ENCODE results near the gene ZNF77. TPM values are rescaled to one million over a fixed set of nuclear protein-coding genes. Genes with fewer than 3 reads are reported as not detected.

ZNF77 gene
- total RNA-seq, 1 donor from 2014 or later, result 5.8 TPM

GRCh38 chr19:2982561-2982960 is 37.8 kb upstream of the ZNF77 start:
- no peak overlapping the region for H3K4me3 Mint-ChIP-seq
- no peak overlapping the region for H3K27ac Mint-ChIP-seq
- no peaks in the 10 kb centered on the region for H3K9me3 Mint-ChIP-seq
- peaks cover 29% of the 10 kb centered on the region for H3K4me1 Mint-ChIP-seq (ENCODE audit: unreplicated experiment)
- peaks cover 10% of the 10 kb centered on the region for H3K27me3 Mint-ChIP-seq
- TF ChIP-seq CTCF (conservative IDR thresholded peaks at IDR 0.05), result no peak
- DNase-seq (ENCODE audit: extremely low spot score, unreplicated experiment), result no peak
- no peaks in the 10 kb centered on the region for H3K36me3 Mint-ChIP-seq

GRCh38 chr19:2981898-2982297 is 37.1 kb upstream of the ZNF77 start:
- peak overlapping the region; percentile 12 for H3K4me3 Mint-ChIP-seq
- no peak for DNase-seq (ENCODE audit: extremely low spot score, unreplicated experiment)
- no peaks in the 10 kb centered on the region for H3K36me3 Mint-ChIP-seq
- peaks cover 25% of the 10 kb centered on the region for H3K4me1 Mint-ChIP-seq (ENCODE audit: unreplicated experiment)
- TF ChIP-seq CTCF (conservative IDR thresholded peaks at IDR 0.05), result no peak
- H3K27me3 Mint-ChIP-seq, result peaks cover 12% of the 10 kb centered on the region
- H3K27ac Mint-ChIP-seq, result peak overlapping the region; percentile 36
- no peaks in the 10 kb centered on the region for H3K9me3 Mint-ChIP-seq

- Mint-ChIP-seq H3K4me1 (ENCODE audit: unreplicated experiment) (peaks cover 29% of the 10 kb centered on the region), H3K27ac (no peak overlapping the region), H3K27me3 (peaks cover 23% of the 10 kb centered on the region), H3K4me3 (no peak overlapping the region), H3K36me3 (no peaks in the 10 kb centered on the region), H3K9me3 (no peaks in the 10 kb centered on the region)
- no peak for DNase-seq (ENCODE audit: extremely low spot score, unreplicated experiment)
- TF ChIP-seq CTCF (conservative IDR thresholded peaks at IDR 0.05), result no peak
Observed at GRCh38 chr19:2978772-2979171, 34.0 kb upstream of the ZNF77 start.

- H3K36me3 Mint-ChIP-seq, result no peaks in the 10 kb centered on the region
- H3K4me3 Mint-ChIP-seq, result no peak overlapping the region
- no peaks in the 10 kb centered on the region for H3K9me3 Mint-ChIP-seq
Observed at GRCh38 chr19:2978166-2978767, 33.5 kb upstream of the ZNF77 start.

GRCh38 chr19:2977746-2978138 is 33.0 kb upstream of the ZNF77 start:
- peak overlapping the region; percentile 92 for H3K4me3 Mint-ChIP-seq
- peak overlapping the region; percentile 90 for H3K27ac Mint-ChIP-seq
- peaks cover 17% of the 10 kb centered on the region for H3K27me3 Mint-ChIP-seq
- TF ChIP-seq CTCF (conservative IDR thresholded peaks at IDR 0.05), result no peak
- no peak for DNase-seq (ENCODE audit: extremely low spot score, unreplicated experiment)
- H3K36me3 Mint-ChIP-seq, result no peaks in the 10 kb centered on the region
- H3K9me3 Mint-ChIP-seq, result no peaks in the 10 kb centered on the region
- H3K4me1 Mint-ChIP-seq (ENCODE audit: unreplicated experiment), result peaks cover 23% of the 10 kb centered on the region

More at GRCh38 chr19:2978166-2978767, 33.5 kb upstream of the ZNF77 start:
- Mint-ChIP-seq H3K27ac (no peak overlapping the region), H3K4me1 (ENCODE audit: unreplicated experiment) (peaks cover 26% of the 10 kb centered on the region), H3K27me3 (peaks cover 20% of the 10 kb centered on the region)
- no peak for DNase-seq (ENCODE audit: extremely low spot score, unreplicated experiment)
- TF ChIP-seq CTCF (conservative IDR thresholded peaks at IDR 0.05), result no peak
